Hindlimb muscle (tissue), 1 donor: ENCODE data around the gene CCDC184. TPM values are rescaled to one million over a fixed set of nuclear protein-coding genes. Genes with fewer than 3 reads are reported as not detected.
"Not testable (repeated sequence)": the region's sequence is repeated elsewhere in the genome, so short reads cannot be mapped to it uniquely, and the experiment has no call there.

Experiments used
- DNase-seq: peaks from one replicate; pipeline ENCODE4 v3.0.0-alpha.2; 2013
- polyA plus RNA-seq: library from polyadenylated mRNA; unstranded; fragments of 120-200 nt; gene quantifications from one replicate; pipeline ENCODE4 v1.2.1, GENCODE V29; 2013; ENCODE audit not compliant: insufficient read length

CCDC184 gene
- polyA plus RNA-seq, 1 donor = 1.7 TPM

GRCh38 chr12:48209495-48209894 lies 26.1 kb downstream of the CCDC184 start:
- DNase-seq = not testable (repeated sequence)

GRCh38 chr12:48216785-48217184 lies 33.3 kb downstream of the CCDC184 start:
- DNase-seq = no peak

- DNase-seq = no peak
These were observed 36.2 kb downstream of the CCDC184 start for GRCh38 chr12:48219631-48220030.

- DNase-seq = no peak
These were observed 37.3 kb downstream of the CCDC184 start for GRCh38 chr12:48220701-48221100.

- DNase-seq = no peak
These were observed 38.2 kb downstream of the CCDC184 start for GRCh38 chr12:48221645-48222044.

GRCh38 chr12:48224533-48224932 lies 41.1 kb downstream of the CCDC184 start:
- DNase-seq = not testable (repeated sequence)

- DNase-seq = not testable (repeated sequence)
These were observed 47.9 kb downstream of the CCDC184 start for GRCh38 chr12:48231169-48231958.

Other genes starting within 250 kb of the CCDC184 start
- 45.8 TPM for gene TMEM106C, start 220.0 kb upstream of the CCDC184 start, polyA plus RNA-seq
- gene COL2A1, start 179.2 kb upstream of the CCDC184 start, polyA plus RNA-seq = 6.6 TPM
- gene SENP1, start 77.6 kb upstream of the CCDC184 start, polyA plus RNA-seq = 14.4 TPM
- gene PFKM, start 64.3 kb upstream of the CCDC184 start, polyA plus RNA-seq = 304 TPM
- 59.2 TPM for gene ASB8, start 26.1 kb upstream of the CCDC184 start, polyA plus RNA-seq
- not detected for gene OR10AD1, start 19.6 kb downstream of the CCDC184 start, polyA plus RNA-seq
- 14.8 TPM for gene ZNF641, start 167.3 kb downstream of the CCDC184 start, polyA plus RNA-seq